ENCODE results near the gene MAT2A. TPM values are rescaled to one million over a fixed set of nuclear protein-coding genes. Genes with fewer than 3 reads are reported as not detected.
A peak's percentile ranks its signal among the peaks of the same experiment; 100 is the strongest.

The MAT2A gene
- total and polyA plus RNA-seq, 9 of the 15 experiments (the other 6 are each of a cell fraction or from before 2014, with no cell fraction given), result 130 to 1,027 (median 240) TPM

DNA sequence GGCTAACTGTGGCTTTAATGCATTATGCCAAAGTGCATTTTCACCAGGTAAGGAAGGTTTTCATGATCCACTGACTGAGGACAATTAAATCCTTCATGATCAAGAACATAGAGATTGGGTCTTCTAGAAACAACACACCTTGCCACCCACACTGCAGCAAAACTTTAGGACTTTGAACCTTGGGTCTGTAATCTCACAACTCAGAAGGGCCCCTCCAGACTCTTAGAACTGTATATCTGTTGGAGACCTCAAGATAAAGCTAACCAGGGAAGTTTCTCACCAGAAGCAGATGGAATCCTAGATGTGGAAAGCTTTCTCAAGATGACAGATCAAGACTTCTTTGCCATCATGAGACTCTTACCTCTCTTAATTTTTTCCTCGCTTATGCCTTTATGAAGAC is 42.5 kb upstream of the MAT2A start:
- Histone ChIP-seq H2AFZ (ENCODE audit: low read depth, low read length) (peak overlapping the region; percentile 48), H3K4me3 (no peak overlapping the region), H3K27me3 (ENCODE audit: control insufficient read depth in 2 of 2, insufficient read depth in 2 of 2, low read length in 2 of 2) (no peaks in the 10 kb centered on the region), H3K79me2 (ENCODE audit: control insufficient read depth, insufficient read depth, low read length) (peaks cover 25% of the 10 kb centered on the region), H3K4me2 (ENCODE audit: insufficient read depth, low read length) (peak overlapping the region; percentile 70), H3K9me3 (replicated peaks; ENCODE audit: control insufficient read depth, insufficient read depth, low read depth, low read length) (no peaks in the 10 kb centered on the region), H3K9me1 (ENCODE audit: control insufficient read depth, insufficient read depth, low read length) (no peaks in the 10 kb centered on the region), H3K27ac (ENCODE audit: extremely low read depth, low read depth, low read length) (peak overlapping the region; percentile 60), H3K4me1 (replicated peaks in 1 of 2; ENCODE audit: control insufficient read depth in 2 of 2, insufficient read depth in 2 of 2, low read length in 2 of 2) (peaks cover 15 to 49% of the 10 kb centered on the region in 2 experiments), H3K36me3 (ENCODE audit: control insufficient read depth, insufficient read depth, low read length) (no peaks in the 10 kb centered on the region; the same call in 1 of the 3 replicates), H3K9ac (ENCODE audit: insufficient read depth in 1 of 2, low read depth in 2 of 2, low read length in 2 of 2) (peak overlapping the region in 1 of 2 experiments; percentile 23; a peak in 1 of 4 replicates), H4K20me1 (replicated peaks; ENCODE audit: control insufficient read depth, insufficient read depth, low read length) (no peaks in the 10 kb centered on the region)
- intact Hi-C loops (cut with micrococcal nuclease) (loop anchor here (5.0 kb wide), 1 partner anchor 59 kb away; no protein-coding TSS in a partner anchor), in situ Hi-C loops (cut with MboI) (no loop called here)
- POLR2A ChIA-PET, result interaction anchor here (0.6 to 3.1 kb wide), 9 partner anchors 10 to 106 kb away, joined by 3 to 16 read pairs (median 3); partner anchors contain the start of gene MAT2A
- ATAC-seq (peak; percentile 11), DNase-seq (ENCODE audit: extremely low read depth in 1 of 4, low spot score in 3 of 4) (peak in 1 of 4 experiments; percentile 61), FAIRE-seq (peak; percentile 46)
- TF ChIP-seq TEAD1 (CRISPR knock-in tag; IDR thresholded peaks at IDR 0.05) (no peak), CBFA2T3 (IDR thresholded peaks at IDR 0.05) (peak; percentile 76), DPF2 (IDR thresholded peaks at IDR 0.05) (peak; percentile 49; the same call in 1 of the 2 replicates), TCF3 (CRISPR knock-in tag; IDR thresholded peaks at IDR 0.05) (peak; percentile 35; the same call in 1 of the 2 replicates), KAT8 (IDR thresholded peaks at IDR 0.05; ENCODE audit: low read depth) (no peak), MTA2 (IDR thresholded peaks at IDR 0.05; ENCODE audit: low read depth) (0 out of 2 replicates have a peak, but pooled peaks have one; percentile 6), EP300 (IDR thresholded peaks at IDR 0.05; ENCODE audit: low read length) (peak; percentile 51; the same call in 1 of the 2 replicates), RCOR1 (IDR thresholded peaks at IDR 0.05; ENCODE audit: borderline replicate concordance in 1 of 2, low read depth in 2 of 2, low read length in 2 of 2) (0 out of 4 replicates have a peak, but pooled peaks of 1 of the 2 experiments have one; percentile 11), TFAM (CRISPR knock-in tag; conservative IDR thresholded peaks at IDR 0.05) (no peak), TAL1 (IDR thresholded peaks at IDR 0.05) (peak; percentile 53; the same call in 1 of the 2 replicates), ZNF174 (CRISPR knock-in tag; IDR thresholded peaks at IDR 0.05) (no peak), ZBTB7A (IDR thresholded peaks at IDR 0.05; ENCODE audit: borderline replicate concordance, control insufficient read depth, low read depth, low read length) (no peak), CBFA2T2 (conservative IDR thresholded peaks at IDR 0.05) (peak; percentile 60), BCOR (IDR thresholded peaks at IDR 0.05) (no peak), NCOR1 (IDR thresholded peaks at IDR 0.05) (peak; percentile 49; the same call in 1 of the 2 replicates), ZFPM2 (CRISPR knock-in tag; IDR thresholded peaks at IDR 0.05) (0 out of 2 replicates have a peak, but pooled peaks have one; percentile 8), ARID1B (IDR thresholded peaks at IDR 0.05) (peak; percentile 43; the same call in 1 of the 2 replicates), TEAD4 (IDR thresholded peaks at IDR 0.05; ENCODE audit: low read length) (peak; percentile 54), TEAD4 (CRISPR knock-in tag; IDR thresholded peaks at IDR 0.05; ENCODE audit: borderline replicate concordance) (no peak), TCF7L2 (IDR thresholded peaks at IDR 0.05; ENCODE audit: low read depth, low read length) (no peak)
- TF ChIP-seq, protein P1, sequence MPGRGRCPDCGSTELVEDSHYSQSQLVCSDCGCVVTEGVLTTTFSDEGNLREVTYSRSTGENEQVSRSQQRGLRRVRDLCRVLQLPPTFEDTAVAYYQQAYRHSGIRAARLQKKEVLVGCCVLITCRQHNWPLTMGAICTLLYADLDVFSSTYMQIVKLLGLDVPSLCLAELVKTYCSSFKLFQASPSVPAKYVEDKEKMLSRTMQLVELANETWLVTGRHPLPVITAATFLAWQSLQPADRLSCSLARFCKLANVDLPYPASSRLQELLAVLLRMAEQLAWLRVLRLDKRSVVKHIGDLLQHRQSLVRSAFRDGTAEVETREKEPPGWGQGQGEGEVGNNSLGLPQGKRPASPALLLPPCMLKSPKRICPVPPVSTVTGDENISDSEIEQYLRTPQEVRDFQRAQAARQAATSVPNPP (IDR thresholded peaks at IDR 0.05; ENCODE audit: borderline replicate concordance, insufficient read depth, insufficient read length), result no peak
- TF ChIP-seq, protein P2, sequence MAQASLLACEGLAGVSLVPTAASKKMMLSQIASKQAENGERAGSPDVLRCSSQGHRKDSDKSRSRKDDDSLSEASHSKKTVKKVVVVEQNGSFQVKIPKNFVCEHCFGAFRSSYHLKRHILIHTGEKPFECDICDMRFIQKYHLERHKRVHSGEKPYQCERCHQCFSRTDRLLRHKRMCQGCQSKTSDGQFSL (CRISPR knock-in tag; IDR thresholded peaks at IDR 0.05), result no peak
- TF ChIP-seq, protein P2 (tag; IDR thresholded peaks at IDR 0.05), result no peak
- CTCF ChIA-PET (ENCODE audit: low intra/inter-chr PET ratio), result no interaction called here
- WGBS (ENCODE audit: insufficient coverage, low coverage, missing lambda C conversion rate), result 15% methylated on average over 1 of the region's 1 CpG
- BruUV-seq (replicated peaks), result no TSS peak

Data from K562 (cell line).